Activated CD8-positive, alpha-beta memory T cell treated with anti-CD3 and anti-CD28 coated beads, Interleukin-2, amount 50 U/mL, for 4 hours (primary cell): ENCODE data around the gene GON4L.
"Not testable (repeated sequence)": the region's sequence is repeated elsewhere in the genome, so short reads cannot be mapped to it uniquely, and the experiment has no call there.

ENCODE experiments used
- DNase-seq: peaks from one replicate; pipeline ENCODE4 v3.0.0-alpha.2; 2020

Gene GON4L

GRCh38 chr1:155856975-155857930, at the start of gene GON4L:
TSS of gene GON4L (minus strand) at chr1:155857214. CDS start at chr1:155853780, 3,434 bp downstream.
- DNase-seq: peak; percentile 86

GRCh38 chr1:155904261-155904660, 47.2 kb upstream of the GON4L start:
- no peak for DNase-seq

- DNase-seq: no peak
These were observed 43.1 kb upstream of the GON4L start for GRCh38 chr1:155900161-155900560.

- DNase-seq: no peak
These were observed 42.7 kb upstream of the GON4L start for GRCh38 chr1:155899683-155900082.

GRCh38 chr1:155898888-155899287, 41.9 kb upstream of the GON4L start:
- no peak for DNase-seq

GRCh38 chr1:155897746-155898145, 40.7 kb upstream of the GON4L start:
- DNase-seq: no peak

- not testable (repeated sequence) for DNase-seq
These were observed 39.5 kb upstream of the GON4L start for GRCh38 chr1:155896476-155896875.

GRCh38 chr1:155895617-155896016, 38.6 kb upstream of the GON4L start:
- DNase-seq: not testable (repeated sequence)

GRCh38 chr1:155893389-155894142, 36.6 kb upstream of the GON4L start:
- no peak for DNase-seq

GRCh38 chr1:155892796-155893195, 35.8 kb upstream of the GON4L start:
- no peak for DNase-seq

GRCh38 chr1:155890251-155890650, 33.2 kb upstream of the GON4L start:
- no peak for DNase-seq

GRCh38 chr1:155889566-155889965, 32.6 kb upstream of the GON4L start:
- no peak for DNase-seq

- DNase-seq: no peak
These were observed 31.5 kb upstream of the GON4L start for GRCh38 chr1:155888481-155888880.

GRCh38 chr1:155884982-155885381, 28.0 kb upstream of the GON4L start:
- DNase-seq: no peak

- DNase-seq: no peak
These were observed 27.3 kb upstream of the GON4L start for GRCh38 chr1:155884031-155884960.

- no peak for DNase-seq
These were observed 25.8 kb upstream of the GON4L start for GRCh38 chr1:155882766-155883165.

- no peak for DNase-seq
These were observed 25.2 kb upstream of the GON4L start for GRCh38 chr1:155882235-155882634.

GRCh38 chr1:155880950-155881349, 23.9 kb upstream of the GON4L start:
- no peak for DNase-seq

GRCh38 chr1:155880251-155880650, 23.2 kb upstream of the GON4L start:
- no peak for DNase-seq

- DNase-seq: no peak
These were observed 20.9 kb upstream of the GON4L start for GRCh38 chr1:155877945-155878344.

- no peak for DNase-seq
These were observed 16.8 kb upstream of the GON4L start for GRCh38 chr1:155873860-155874259.

GRCh38 chr1:155872527-155872926, 15.5 kb upstream of the GON4L start:
- no peak for DNase-seq

GRCh38 chr1:155871390-155871789, 14.4 kb upstream of the GON4L start:
- no peak for DNase-seq
